HUES48 (cell line): Measurements from ENCODE around the gene NKAIN2.

Experiments
- H3K27ac ChIP-seq: one replicate; pipeline ENCODE4 v1.7.0; 2013; ENCODE audit warnings: low read depth, low read length, inconsistent platforms
- H3K27me3 ChIP-seq: 2 replicates; pipeline ENCODE4 v1.6.1; 2013; ENCODE audit warnings: mild to moderate bottlenecking, low read length; ENCODE audit not compliant: control insufficient read depth, insufficient read depth
- H3K36me3 ChIP-seq: 2 replicates; pipeline ENCODE4 v1.6.1; 2013; ENCODE audit warnings: low read length; ENCODE audit not compliant: control insufficient read depth, insufficient read depth
- H3K4me1 ChIP-seq: 2 replicates; pipeline ENCODE4 v1.6.1; 2013; ENCODE audit warnings: mild to moderate bottlenecking, low read length; ENCODE audit not compliant: control insufficient read depth, insufficient read depth
- H3K4me3 ChIP-seq: 2 replicates; pipeline ENCODE4 v1.5.1; 2013; ENCODE audit warnings: mild to moderate bottlenecking, low read depth, low read length
- H3K9ac ChIP-seq: 2 replicates; pipeline ENCODE4 v1.6.1; 2013; ENCODE audit warnings: mild to moderate bottlenecking, low read depth, low read length, moderate library complexity
- H3K9me3 ChIP-seq: 2 replicates; pipeline ENCODE4 v1.6.1; 2013; ENCODE audit warnings: low read length; ENCODE audit not compliant: control insufficient read depth, insufficient read depth

Gene NKAIN2

GRCh38 chr6:123785039-123785438, 18.6 kb upstream of the NKAIN2 start:
- Histone ChIP-seq H3K27me3 (no peaks in the 10 kb centered on the region), H3K9me3 (no peaks in the 10 kb centered on the region), H3K4me1 (0 out of 2 replicates have a peak, but pooled peaks cover 5% of the 10 kb centered on the region), H3K9ac (no peak overlapping the region), H3K4me3 (no peak overlapping the region), H3K27ac (no peak overlapping the region), H3K36me3 (no peaks in the 10 kb centered on the region)

- Histone ChIP-seq H3K36me3 (no peaks in the 10 kb centered on the region), H3K4me1 (0 out of 2 replicates have a peak, but pooled peaks cover 5% of the 10 kb centered on the region), H3K9me3 (no peaks in the 10 kb centered on the region), H3K27ac (no peak overlapping the region), H3K9ac (no peak overlapping the region), H3K4me3 (no peak overlapping the region), H3K27me3 (no peaks in the 10 kb centered on the region)
Observed at GRCh38 chr6:123788319-123788718, 15.3 kb upstream of the NKAIN2 start.

GRCh38 chr6:123794190-123794589, 9.5 kb upstream of the NKAIN2 start:
- Histone ChIP-seq H3K36me3 (no peaks in the 10 kb centered on the region), H3K27me3 (no peaks in the 10 kb centered on the region), H3K27ac (no peak overlapping the region), H3K9me3 (no peaks in the 10 kb centered on the region), H3K4me1 (0 out of 2 replicates have a peak, but pooled peaks cover 4% of the 10 kb centered on the region), H3K9ac (no peak overlapping the region), H3K4me3 (no peak overlapping the region)

- Histone ChIP-seq H3K27me3 (no peaks in the 10 kb centered on the region), H3K27ac (no peak overlapping the region), H3K4me1 (no peaks in the 10 kb centered on the region), H3K9ac (no peak overlapping the region), H3K4me3 (no peak overlapping the region), H3K36me3 (no peaks in the 10 kb centered on the region), H3K9me3 (no peaks in the 10 kb centered on the region)
Observed at GRCh38 chr6:123794799-123795198, 8.9 kb upstream of the NKAIN2 start.

- 0 out of 2 replicates have a peak, but pooled peaks cover 5% of the 10 kb centered on the region for H3K4me1 ChIP-seq
- H3K9ac ChIP-seq: no peak overlapping the region
- peaks cover 50% of the 10 kb centered on the region for H3K27me3 ChIP-seq
- H3K36me3 ChIP-seq: no peaks in the 10 kb centered on the region
- no peak overlapping the region for H3K4me3 ChIP-seq
- no peaks in the 10 kb centered on the region for H3K9me3 ChIP-seq
- no peak overlapping the region for H3K27ac ChIP-seq
Observed at GRCh38 chr6:123801067-123801466, 2.6 kb upstream of the NKAIN2 start.

GRCh38 chr6:123802351-123802696, 1.3 kb upstream of the NKAIN2 start:
- Histone ChIP-seq H3K9ac (no peak overlapping the region), H3K36me3 (no peaks in the 10 kb centered on the region), H3K27ac (no peak overlapping the region), H3K9me3 (no peaks in the 10 kb centered on the region), H3K4me1 (0 out of 2 replicates have a peak, but pooled peaks cover 5% of the 10 kb centered on the region), H3K27me3 (peaks cover 63% of the 10 kb centered on the region), H3K4me3 (peak overlapping the region; percentile 69; the same call in 1 of the 2 replicates)

GRCh38 chr6:123802697-123803503, 765 bp upstream of the NKAIN2 start:
- no peak overlapping the region for H3K27ac ChIP-seq
- H3K4me1 ChIP-seq: 0 out of 2 replicates have a peak, but pooled peaks cover 5% of the 10 kb centered on the region
- no peak overlapping the region for H3K9ac ChIP-seq
- H3K9me3 ChIP-seq: no peaks in the 10 kb centered on the region
- peak overlapping the region; percentile 69 for H3K4me3 ChIP-seq
- peaks cover 69% of the 10 kb centered on the region for H3K27me3 ChIP-seq
- no peaks in the 10 kb centered on the region for H3K36me3 ChIP-seq

GRCh38 chr6:123804014-123804786, 535 bp downstream of the NKAIN2 start:
- peak overlapping the region; percentile 69 for H3K4me3 ChIP-seq
- H3K4me1 ChIP-seq: 0 out of 2 replicates have a peak, but pooled peaks cover 5% of the 10 kb centered on the region
- no peak overlapping the region for H3K9ac ChIP-seq
- peaks cover 73% of the 10 kb centered on the region for H3K27me3 ChIP-seq
- no peak overlapping the region for H3K27ac ChIP-seq
- no peaks in the 10 kb centered on the region for H3K9me3 ChIP-seq
- H3K36me3 ChIP-seq: no peaks in the 10 kb centered on the region

- H3K9ac ChIP-seq: no peak overlapping the region
- H3K36me3 ChIP-seq: no peaks in the 10 kb centered on the region
- peaks cover 73% of the 10 kb centered on the region for H3K27me3 ChIP-seq
- H3K4me3 ChIP-seq: no peak overlapping the region
- no peak overlapping the region for H3K27ac ChIP-seq
- 0 out of 2 replicates have a peak, but pooled peaks cover 5% of the 10 kb centered on the region for H3K4me1 ChIP-seq
- no peaks in the 10 kb centered on the region for H3K9me3 ChIP-seq
Observed at GRCh38 chr6:123804787-123805540, 1.3 kb downstream of the NKAIN2 start.

- Histone ChIP-seq H3K27ac (no peak overlapping the region), H3K36me3 (no peaks in the 10 kb centered on the region), H3K27me3 (peaks cover 68% of the 10 kb centered on the region), H3K4me3 (no peak overlapping the region), H3K4me1 (0 out of 2 replicates have a peak, but pooled peaks cover 5% of the 10 kb centered on the region), H3K9me3 (no peaks in the 10 kb centered on the region), H3K9ac (no peak overlapping the region)
Observed at GRCh38 chr6:123805921-123806320, 2.3 kb downstream of the NKAIN2 start.
